Measurements from ENCODE around the gene TBC1D2B. TPM values are rescaled to one million over a fixed set of nuclear protein-coding genes. Genes with fewer than 3 reads are reported as not detected.
A peak's percentile ranks its signal among the peaks of the same experiment; 100 is the strongest.

TBC1D2B gene
- polyA plus RNA-seq, 3 donors = 5.9 to 53.3 (median 6.2) TPM

DNA sequence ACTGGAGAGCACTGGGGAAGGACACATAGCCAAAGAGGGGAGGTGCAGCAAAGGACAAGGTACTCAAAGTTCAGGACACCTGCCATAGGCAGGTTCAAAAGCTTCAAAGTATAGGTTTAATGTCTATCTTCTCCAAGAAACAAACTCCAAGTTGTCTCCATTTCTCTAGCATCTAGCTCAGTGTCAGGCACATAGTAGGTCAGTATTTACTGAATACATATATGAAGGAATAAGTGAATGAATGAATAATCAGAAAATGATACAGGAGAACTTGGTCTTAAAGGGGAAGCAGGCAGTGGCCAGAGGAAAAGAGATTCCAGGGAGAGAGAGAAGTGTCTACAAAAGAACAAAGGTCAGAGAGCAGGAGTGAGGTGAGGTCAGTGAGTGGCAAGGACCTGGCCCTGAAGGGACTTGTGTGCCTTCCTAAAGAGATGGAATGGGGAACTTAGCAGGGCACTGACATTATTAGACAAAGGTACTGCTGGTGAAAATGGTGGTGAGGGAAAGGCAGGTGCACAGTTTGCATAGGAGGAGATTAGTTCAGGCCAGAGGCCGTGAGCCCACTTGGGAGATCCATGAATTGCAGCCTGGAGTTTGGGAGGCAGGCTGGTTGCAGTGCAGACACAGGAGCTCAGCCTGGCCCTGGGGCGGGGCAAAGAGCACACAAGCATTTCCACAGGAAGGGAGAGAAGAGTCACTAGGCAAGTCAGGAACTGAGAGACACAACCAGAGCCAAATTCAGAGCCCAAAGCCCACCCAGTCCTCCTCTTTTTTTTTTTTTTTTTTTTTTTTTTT lies 21.4 kb downstream of the TBC1D2B start:
- H3K4me3 Mint-ChIP-seq = peak overlapping the region in 1 of 2 donors; percentile 46
- intact Hi-C loops (cut with micrococcal nuclease) = no loop called here
- peaks cover 97% of the 10 kb centered on the region for H3K79me2 ChIP-seq (ENCODE audit: insufficient read depth, low read length)
- H3K4me1 Mint-ChIP-seq = peaks cover 77% of the 10 kb centered on the region
- DNase-seq = no peak
- H3K27me3 Mint-ChIP-seq (ENCODE audit: low read depth in 3 of 3) = no peaks in the 10 kb centered on the region
- H3K27me3 ChIP-seq (ENCODE audit: control insufficient read depth in 2 of 2, insufficient read depth in 2 of 2, low read length in 2 of 2) = no peaks in the 10 kb centered on the region
- peaks cover 23 to 25% of the 10 kb centered on the region in 2 donors for H3K36me3 Mint-ChIP-seq
- TF ChIP-seq, protein P1, sequence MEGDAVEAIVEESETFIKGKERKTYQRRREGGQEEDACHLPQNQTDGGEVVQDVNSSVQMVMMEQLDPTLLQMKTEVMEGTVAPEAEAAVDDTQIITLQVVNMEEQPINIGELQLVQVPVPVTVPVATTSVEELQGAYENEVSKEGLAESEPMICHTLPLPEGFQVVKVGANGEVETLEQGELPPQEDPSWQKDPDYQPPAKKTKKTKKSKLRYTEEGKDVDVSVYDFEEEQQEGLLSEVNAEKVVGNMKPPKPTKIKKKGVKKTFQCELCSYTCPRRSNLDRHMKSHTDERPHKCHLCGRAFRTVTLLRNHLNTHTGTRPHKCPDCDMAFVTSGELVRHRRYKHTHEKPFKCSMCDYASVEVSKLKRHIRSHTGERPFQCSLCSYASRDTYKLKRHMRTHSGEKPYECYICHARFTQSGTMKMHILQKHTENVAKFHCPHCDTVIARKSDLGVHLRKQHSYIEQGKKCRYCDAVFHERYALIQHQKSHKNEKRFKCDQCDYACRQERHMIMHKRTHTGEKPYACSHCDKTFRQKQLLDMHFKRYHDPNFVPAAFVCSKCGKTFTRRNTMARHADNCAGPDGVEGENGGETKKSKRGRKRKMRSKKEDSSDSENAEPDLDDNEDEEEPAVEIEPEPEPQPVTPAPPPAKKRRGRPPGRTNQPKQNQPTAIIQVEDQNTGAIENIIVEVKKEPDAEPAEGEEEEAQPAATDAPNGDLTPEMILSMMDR (IDR thresholded peaks at IDR 0.05) = no peak
- peaks cover 7 to 18% of the 10 kb centered on the region in 2 donors for H3K36me3 ChIP-seq (replicated peaks in 1 of 2; ENCODE audit: control insufficient read depth in 1 of 2, insufficient read depth in 2 of 2, low read length in 2 of 2)
- no peaks in the 10 kb centered on the region for H3K9me3 Mint-ChIP-seq
- no peak overlapping the region for H2AFZ ChIP-seq (ENCODE audit: insufficient read depth, low read depth, low read length, poor library complexity, severe bottlenecking)
- no peak overlapping the region for H3K9ac ChIP-seq (ENCODE audit: insufficient read depth, low read length, poor library complexity, severe bottlenecking)
- H3K27ac ChIP-seq (ENCODE audit: low read depth in 1 of 2, low read length in 2 of 2) = peak overlapping the region; percentile 46 to 77
- peak overlapping the region; percentile 11 to 84 (median 76) for H3K27ac Mint-ChIP-seq
- peak overlapping the region in 1 of 3 experiments; percentile 7 for H3K4me3 ChIP-seq (replicated peaks in 1 of 3; ENCODE audit: low read depth in 2 of 3, low read length in 3 of 3)
- WGBS (ENCODE audit: insufficient coverage) = 0% methylated on average over 1 of the region's 2 CpGs
- peak overlapping the region; percentile 35 for H3K4me2 ChIP-seq (replicated peaks; ENCODE audit: extremely low read depth, low read length, poor library complexity, severe bottlenecking)
- H3K4me1 ChIP-seq (ENCODE audit: control insufficient read depth in 1 of 2, insufficient read depth in 2 of 2, low read length in 2 of 2) = peaks cover 52 to 62% of the 10 kb centered on the region in 2 donors
- H4K20me1 ChIP-seq (ENCODE audit: insufficient read depth, low read length) = peaks cover 89% of the 10 kb centered on the region
- no peaks in the 10 kb centered on the region for H3K9me3 ChIP-seq (replicated peaks in 1 of 2; ENCODE audit: control insufficient read depth in 1 of 2, insufficient read depth in 1 of 2, low read length in 2 of 2)

DNA sequence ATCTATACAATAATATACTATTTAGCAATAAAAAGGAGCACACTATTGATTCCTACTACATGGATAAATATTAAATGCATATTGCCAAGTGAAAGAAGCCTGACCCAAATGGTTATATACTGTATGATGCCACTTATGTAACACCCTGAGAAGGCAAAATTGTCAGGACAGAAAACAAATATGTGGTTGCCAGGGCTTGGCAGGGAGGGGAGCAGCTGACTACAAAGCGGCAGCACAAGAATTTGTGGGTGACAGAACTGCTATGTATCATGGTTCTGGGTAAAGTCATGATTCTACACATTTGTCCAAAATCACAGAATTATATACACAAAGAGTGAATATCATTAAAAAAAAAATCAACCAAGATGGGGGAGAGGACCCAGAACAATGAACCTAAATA lies 22.5 kb downstream of the TBC1D2B start:
- H3K4me3 ChIP-seq (replicated peaks in 1 of 3; ENCODE audit: low read depth in 2 of 3, low read length in 3 of 3) = no peak overlapping the region
- peaks cover 7 to 25% of the 10 kb centered on the region in 2 donors for H3K36me3 ChIP-seq (replicated peaks in 1 of 2; ENCODE audit: control insufficient read depth in 1 of 2, insufficient read depth in 2 of 2, low read length in 2 of 2)
- WGBS (ENCODE audit: insufficient coverage) = no CpG with 5 or more reads among the region's 1 CpG
- H3K4me3 Mint-ChIP-seq = no peak overlapping the region
- H3K9me3 Mint-ChIP-seq = no peaks in the 10 kb centered on the region
- no peaks in the 10 kb centered on the region for H3K27me3 Mint-ChIP-seq (ENCODE audit: low read depth in 3 of 3)
- no peak overlapping the region for H3K4me2 ChIP-seq (replicated peaks; ENCODE audit: extremely low read depth, low read length, poor library complexity, severe bottlenecking)
- no peak overlapping the region for H2AFZ ChIP-seq (ENCODE audit: insufficient read depth, low read depth, low read length, poor library complexity, severe bottlenecking)
- TF ChIP-seq, protein P1 (IDR thresholded peaks at IDR 0.05) = no peak
- no peaks in the 10 kb centered on the region for H3K27me3 ChIP-seq (ENCODE audit: control insufficient read depth in 2 of 2, insufficient read depth in 2 of 2, low read length in 2 of 2)
- H3K27ac ChIP-seq (ENCODE audit: low read depth in 1 of 2, low read length in 2 of 2) = peak overlapping the region in 1 of 2 donors; percentile 77
- peaks cover 23 to 28% of the 10 kb centered on the region in 2 donors for H3K36me3 Mint-ChIP-seq
- no peaks in the 10 kb centered on the region for H3K9me3 ChIP-seq (replicated peaks in 1 of 2; ENCODE audit: control insufficient read depth in 1 of 2, insufficient read depth in 1 of 2, low read length in 2 of 2)
- H3K27ac Mint-ChIP-seq = peak overlapping the region in 4 of 7 donors; percentile 28 to 77 (median 64)
- peaks cover 62 to 68% of the 10 kb centered on the region in 2 donors for H3K4me1 ChIP-seq (ENCODE audit: control insufficient read depth in 1 of 2, insufficient read depth in 2 of 2, low read length in 2 of 2)
- peaks cover 86% of the 10 kb centered on the region for H3K4me1 Mint-ChIP-seq
- H3K9ac ChIP-seq (ENCODE audit: insufficient read depth, low read length, poor library complexity, severe bottlenecking) = no peak overlapping the region
- H3K79me2 ChIP-seq (ENCODE audit: insufficient read depth, low read length) = peaks cover 95% of the 10 kb centered on the region
- DNase-seq = no peak
- intact Hi-C loops (cut with micrococcal nuclease) = no loop called here
- H4K20me1 ChIP-seq (ENCODE audit: insufficient read depth, low read length) = peaks cover 97% of the 10 kb centered on the region

Measured in CD14-positive monocyte (primary cell).